ENCODE results near the gene CDH22.

Gene CDH22

GRCh38 chr20:46229478-46230105 lies 78.7 kb downstream of the CDH22 start:
- Histone ChIP-seq H3K27me3 (ENCODE audit: low read depth, low read length) (peaks cover 5% of the 10 kb centered on the region), H3K4me3 (ENCODE audit: low read depth in 1 of 2, low read length in 2 of 2) (no peak overlapping the region), H3K9me3 (ENCODE audit: control insufficient read depth in 1 of 2, low read length in 2 of 2) (no peaks in the 10 kb centered on the region), H3K27ac (ENCODE audit: low read length) (no peak overlapping the region), H3K36me3 (ENCODE audit: control insufficient read depth in 1 of 2, insufficient read depth in 2 of 2, low read length in 2 of 2) (no peaks in the 10 kb centered on the region), H3K4me1 (ENCODE audit: control insufficient read depth in 1 of 2, insufficient read depth in 2 of 2, low read length in 2 of 2) (no peaks in the 10 kb centered on the region)

- Histone ChIP-seq H3K9me3 (ENCODE audit: control insufficient read depth in 1 of 2, low read length in 2 of 2) (no peaks in the 10 kb centered on the region), H3K27me3 (ENCODE audit: low read depth, low read length) (peaks cover 5% of the 10 kb centered on the region), H3K4me1 (ENCODE audit: control insufficient read depth in 1 of 2, insufficient read depth in 2 of 2, low read length in 2 of 2) (no peaks in the 10 kb centered on the region), H3K36me3 (ENCODE audit: control insufficient read depth in 1 of 2, insufficient read depth in 2 of 2, low read length in 2 of 2) (no peaks in the 10 kb centered on the region), H3K4me3 (ENCODE audit: low read depth in 1 of 2, low read length in 2 of 2) (no peak overlapping the region), H3K27ac (ENCODE audit: low read length) (no peak overlapping the region)
Observed at GRCh38 chr20:46228670-46229069, 79.6 kb downstream of the CDH22 start.

GRCh38 chr20:46227272-46227767 lies 81.0 kb downstream of the CDH22 start:
- no peak overlapping the region for H3K4me3 ChIP-seq (ENCODE audit: low read depth in 1 of 2, low read length in 2 of 2)
- H3K27ac ChIP-seq (ENCODE audit: low read length) = no peak overlapping the region
- H3K27me3 ChIP-seq (ENCODE audit: low read depth, low read length) = peaks cover 5% of the 10 kb centered on the region

GRCh38 chr20:46226602-46227001 lies 81.7 kb downstream of the CDH22 start:
- H3K9me3 ChIP-seq (ENCODE audit: control insufficient read depth in 1 of 2, low read length in 2 of 2) = no peaks in the 10 kb centered on the region
- H3K4me1 ChIP-seq (ENCODE audit: control insufficient read depth in 1 of 2, insufficient read depth in 2 of 2, low read length in 2 of 2) = no peaks in the 10 kb centered on the region
- H3K27me3 ChIP-seq (ENCODE audit: low read depth, low read length) = peaks cover 5% of the 10 kb centered on the region
- no peak overlapping the region for H3K4me3 ChIP-seq (ENCODE audit: low read depth in 1 of 2, low read length in 2 of 2)
- no peak overlapping the region for H3K27ac ChIP-seq (ENCODE audit: low read length)
- no peaks in the 10 kb centered on the region for H3K36me3 ChIP-seq (ENCODE audit: control insufficient read depth in 1 of 2, insufficient read depth in 2 of 2, low read length in 2 of 2)

More at GRCh38 chr20:46227272-46227767, 81.0 kb downstream of the CDH22 start:
- H3K36me3 ChIP-seq (ENCODE audit: control insufficient read depth in 1 of 2, insufficient read depth in 2 of 2, low read length in 2 of 2) = no peaks in the 10 kb centered on the region
- H3K4me1 ChIP-seq (ENCODE audit: control insufficient read depth in 1 of 2, insufficient read depth in 2 of 2, low read length in 2 of 2) = no peaks in the 10 kb centered on the region
- H3K9me3 ChIP-seq (ENCODE audit: control insufficient read depth in 1 of 2, low read length in 2 of 2) = no peaks in the 10 kb centered on the region

- Histone ChIP-seq H3K27ac (ENCODE audit: low read length) (no peak overlapping the region), H3K4me1 (ENCODE audit: control insufficient read depth in 1 of 2, insufficient read depth in 2 of 2, low read length in 2 of 2) (no peaks in the 10 kb centered on the region), H3K4me3 (ENCODE audit: low read depth in 1 of 2, low read length in 2 of 2) (no peak overlapping the region), H3K36me3 (ENCODE audit: control insufficient read depth in 1 of 2, insufficient read depth in 2 of 2, low read length in 2 of 2) (no peaks in the 10 kb centered on the region), H3K27me3 (ENCODE audit: low read depth, low read length) (peaks cover 5% of the 10 kb centered on the region), H3K9me3 (ENCODE audit: control insufficient read depth in 1 of 2, low read length in 2 of 2) (no peaks in the 10 kb centered on the region)
Observed at GRCh38 chr20:46222521-46223007, 85.7 kb downstream of the CDH22 start.

- H3K27me3 ChIP-seq (ENCODE audit: low read depth, low read length) = peaks cover under 1% of the 10 kb centered on the region
- H3K27ac ChIP-seq (ENCODE audit: low read length) = no peak overlapping the region
- no peaks in the 10 kb centered on the region for H3K9me3 ChIP-seq (ENCODE audit: control insufficient read depth in 1 of 2, low read length in 2 of 2)
- no peaks in the 10 kb centered on the region for H3K4me1 ChIP-seq (ENCODE audit: control insufficient read depth in 1 of 2, insufficient read depth in 2 of 2, low read length in 2 of 2)
- no peak overlapping the region for H3K4me3 ChIP-seq (ENCODE audit: low read depth in 1 of 2, low read length in 2 of 2)
- H3K36me3 ChIP-seq (ENCODE audit: control insufficient read depth in 1 of 2, insufficient read depth in 2 of 2, low read length in 2 of 2) = no peaks in the 10 kb centered on the region
Observed at GRCh38 chr20:46221256-46221833, 87.0 kb downstream of the CDH22 start.

GRCh38 chr20:46220455-46221207 lies 87.7 kb downstream of the CDH22 start:
- H3K27me3 ChIP-seq (ENCODE audit: low read depth, low read length) = peaks cover 5% of the 10 kb centered on the region
- no peak overlapping the region for H3K27ac ChIP-seq (ENCODE audit: low read length)
- no peaks in the 10 kb centered on the region for H3K36me3 ChIP-seq (ENCODE audit: control insufficient read depth in 1 of 2, insufficient read depth in 2 of 2, low read length in 2 of 2)
- H3K9me3 ChIP-seq (ENCODE audit: control insufficient read depth in 1 of 2, low read length in 2 of 2) = no peaks in the 10 kb centered on the region
- H3K4me3 ChIP-seq (ENCODE audit: low read depth in 1 of 2, low read length in 2 of 2) = no peak overlapping the region
- H3K4me1 ChIP-seq (ENCODE audit: control insufficient read depth in 1 of 2, insufficient read depth in 2 of 2, low read length in 2 of 2) = no peaks in the 10 kb centered on the region

- no peak overlapping the region for H3K27ac ChIP-seq (ENCODE audit: low read length)
- no peaks in the 10 kb centered on the region for H3K4me1 ChIP-seq (ENCODE audit: control insufficient read depth in 1 of 2, insufficient read depth in 2 of 2, low read length in 2 of 2)
- no peaks in the 10 kb centered on the region for H3K9me3 ChIP-seq (ENCODE audit: control insufficient read depth in 1 of 2, low read length in 2 of 2)
- peaks cover 5% of the 10 kb centered on the region for H3K27me3 ChIP-seq (ENCODE audit: low read depth, low read length)
- H3K4me3 ChIP-seq (ENCODE audit: low read depth in 1 of 2, low read length in 2 of 2) = no peak overlapping the region
- H3K36me3 ChIP-seq (ENCODE audit: control insufficient read depth in 1 of 2, insufficient read depth in 2 of 2, low read length in 2 of 2) = no peaks in the 10 kb centered on the region
Observed at GRCh38 chr20:46219920-46220319, 88.4 kb downstream of the CDH22 start.

- H3K36me3 ChIP-seq (ENCODE audit: control insufficient read depth in 1 of 2, insufficient read depth in 2 of 2, low read length in 2 of 2) = no peaks in the 10 kb centered on the region
- no peaks in the 10 kb centered on the region for H3K9me3 ChIP-seq (ENCODE audit: control insufficient read depth in 1 of 2, low read length in 2 of 2)
- peaks cover 5% of the 10 kb centered on the region for H3K27me3 ChIP-seq (ENCODE audit: low read depth, low read length)
- no peak overlapping the region for H3K4me3 ChIP-seq (ENCODE audit: low read depth in 1 of 2, low read length in 2 of 2)
- no peaks in the 10 kb centered on the region for H3K4me1 ChIP-seq (ENCODE audit: control insufficient read depth in 1 of 2, insufficient read depth in 2 of 2, low read length in 2 of 2)
- H3K27ac ChIP-seq (ENCODE audit: low read length) = no peak overlapping the region
Observed at GRCh38 chr20:46219190-46219589, 89.1 kb downstream of the CDH22 start.

GRCh38 chr20:46218656-46219055 lies 89.6 kb downstream of the CDH22 start:
- no peaks in the 10 kb centered on the region for H3K9me3 ChIP-seq (ENCODE audit: control insufficient read depth in 1 of 2, low read length in 2 of 2)
- no peaks in the 10 kb centered on the region for H3K36me3 ChIP-seq (ENCODE audit: control insufficient read depth in 1 of 2, insufficient read depth in 2 of 2, low read length in 2 of 2)
- H3K4me3 ChIP-seq (ENCODE audit: low read depth in 1 of 2, low read length in 2 of 2) = no peak overlapping the region
- no peaks in the 10 kb centered on the region for H3K4me1 ChIP-seq (ENCODE audit: control insufficient read depth in 1 of 2, insufficient read depth in 2 of 2, low read length in 2 of 2)
- no peak overlapping the region for H3K27ac ChIP-seq (ENCODE audit: low read length)
- H3K27me3 ChIP-seq (ENCODE audit: low read depth, low read length) = peaks cover 5% of the 10 kb centered on the region

GRCh38 chr20:46217583-46217982 lies 90.7 kb downstream of the CDH22 start:
- Histone ChIP-seq H3K9me3 (ENCODE audit: control insufficient read depth in 1 of 2, low read length in 2 of 2) (no peaks in the 10 kb centered on the region), H3K4me1 (ENCODE audit: control insufficient read depth in 1 of 2, insufficient read depth in 2 of 2, low read length in 2 of 2) (no peaks in the 10 kb centered on the region), H3K36me3 (ENCODE audit: control insufficient read depth in 1 of 2, insufficient read depth in 2 of 2, low read length in 2 of 2) (no peaks in the 10 kb centered on the region), H3K27me3 (ENCODE audit: low read depth, low read length) (peaks cover 5% of the 10 kb centered on the region), H3K4me3 (ENCODE audit: low read depth in 1 of 2, low read length in 2 of 2) (no peak overlapping the region), H3K27ac (ENCODE audit: low read length) (no peak overlapping the region)

Data from muscle layer of duodenum (tissue), 2 donors.